Thyroid gland (tissue), 4 donors: ENCODE results near the gene CCDC187. TPM values are rescaled to one million over a fixed set of nuclear protein-coding genes. Genes with fewer than 3 reads are reported as not detected.

ENCODE experiments used
- DNase-seq, 2 donors: peaks; one replicate each; pipeline ENCODE4 v3.0.0-alpha.2; 2019
- H3K27ac ChIP-seq, 3 donors: fragments of 200-600 bp; sonication (generic); 1 replicate in 2 of 3; 2 replicates in 1 of 3; pipeline ENCODE4 v1.5.1; 2016 to 2019; ENCODE audit warnings: mild to moderate bottlenecking in 1 of 3, moderate library complexity in 1 of 3
- H3K27me3 ChIP-seq: fragments of 200-600 bp; sonication (generic); one replicate; pipeline ENCODE4 v1.5.1; 2019
- H3K36me3 ChIP-seq, 2 donors: fragments of 200-600 bp; sonication (generic); one replicate each; pipeline ENCODE4 v1.5.1; 2016 to 2019
- H3K4me1 ChIP-seq, 2 donors: fragments of 200-600 bp; sonication (generic); one replicate each; pipeline ENCODE4 v1.5.1; 2017 to 2019
- H3K4me3 ChIP-seq, 3 donors: fragments of 200-600 bp; sonication (generic); replicated peaks in 1 of 3; 1 replicate in 2 of 3; 2 replicates in 1 of 3; pipeline ENCODE4 v1.5.1; 2016; ENCODE audit warnings: mild to moderate bottlenecking in 1 of 3
- H3K9me3 ChIP-seq: fragments of 200-600 bp; sonication (generic); one replicate; pipeline ENCODE4 v1.5.1; 2017
- POLR2A ChIP-seq, 2 donors: fragments of 450-650 bp; IDR thresholded peaks; one replicate each; pipeline ENCODE4 v1.6.1; 2017; ENCODE audit warnings: antibody characterized with exemption in 2 of 2, mild to moderate bottlenecking in 2 of 2, moderate library complexity in 1 of 2
- WGBS, 2 donors: methylation state at CpG; one replicate each; pipeline ENCODE4 v1.1.5; 2017; 5-methylcytosine and 5-hydroxymethylcytosine counted together
- intact Hi-C: fragments of 100-400 bp; cut with DNase I; formaldehyde crosslinking; loops from one replicate; pipeline ENCODE4 v1.15.1; 2023
- total RNA-seq, 4 donors: library from RNA; depleted of rRNA; stranded (reverse); fragments of >200 nt; gene quantifications; one replicate each; pipeline ENCODE4 v1.2.3, GENCODE V29; 2016
- TF ChIP-seq, protein P1 (sequence below), 6 experiments: fragments of 200-600 bp in 3 of 6; fragments of 450-650 bp in 3 of 6; sonication (generic) in 3 of 6; IDR thresholded peaks; one replicate each; pipeline ENCODE4 v1.5.1; 2016 to 2019; ENCODE audit warnings: antibody characterized with exemption in 6 of 6, mild to moderate bottlenecking in 2 of 6, inconsistent platforms in 1 of 6, moderate library complexity in 1 of 6

Gene CCDC187
- total RNA-seq, 4 donors from 2014 or later = 5.2 to 9.1 (median 6.2) TPM

- no peaks in the 10 kb centered on the region for H3K27me3 ChIP-seq
- no peaks in the 10 kb centered on the region for H3K36me3 ChIP-seq
- H3K4me1 ChIP-seq = no peaks in the 10 kb centered on the region
- no peak for DNase-seq
- H3K27ac ChIP-seq = no peak overlapping the region
- H3K9me3 ChIP-seq = no peaks in the 10 kb centered on the region
- intact Hi-C loops = no loop called here
- 75 to 78% methylated on average over 16 to 23 of the region's 28 CpGs for WGBS, 2 donors
- H3K4me3 ChIP-seq = no peak overlapping the region
- no peak for TF ChIP-seq POLR2A (IDR thresholded peaks at IDR 0.05)
- TF ChIP-seq, protein P1, sequence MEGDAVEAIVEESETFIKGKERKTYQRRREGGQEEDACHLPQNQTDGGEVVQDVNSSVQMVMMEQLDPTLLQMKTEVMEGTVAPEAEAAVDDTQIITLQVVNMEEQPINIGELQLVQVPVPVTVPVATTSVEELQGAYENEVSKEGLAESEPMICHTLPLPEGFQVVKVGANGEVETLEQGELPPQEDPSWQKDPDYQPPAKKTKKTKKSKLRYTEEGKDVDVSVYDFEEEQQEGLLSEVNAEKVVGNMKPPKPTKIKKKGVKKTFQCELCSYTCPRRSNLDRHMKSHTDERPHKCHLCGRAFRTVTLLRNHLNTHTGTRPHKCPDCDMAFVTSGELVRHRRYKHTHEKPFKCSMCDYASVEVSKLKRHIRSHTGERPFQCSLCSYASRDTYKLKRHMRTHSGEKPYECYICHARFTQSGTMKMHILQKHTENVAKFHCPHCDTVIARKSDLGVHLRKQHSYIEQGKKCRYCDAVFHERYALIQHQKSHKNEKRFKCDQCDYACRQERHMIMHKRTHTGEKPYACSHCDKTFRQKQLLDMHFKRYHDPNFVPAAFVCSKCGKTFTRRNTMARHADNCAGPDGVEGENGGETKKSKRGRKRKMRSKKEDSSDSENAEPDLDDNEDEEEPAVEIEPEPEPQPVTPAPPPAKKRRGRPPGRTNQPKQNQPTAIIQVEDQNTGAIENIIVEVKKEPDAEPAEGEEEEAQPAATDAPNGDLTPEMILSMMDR (IDR thresholded peaks at IDR 0.05) = no peak
Measured at GRCh38 chr9:136255896-136256890, 47.7 kb downstream of the CCDC187 start.

DNA sequence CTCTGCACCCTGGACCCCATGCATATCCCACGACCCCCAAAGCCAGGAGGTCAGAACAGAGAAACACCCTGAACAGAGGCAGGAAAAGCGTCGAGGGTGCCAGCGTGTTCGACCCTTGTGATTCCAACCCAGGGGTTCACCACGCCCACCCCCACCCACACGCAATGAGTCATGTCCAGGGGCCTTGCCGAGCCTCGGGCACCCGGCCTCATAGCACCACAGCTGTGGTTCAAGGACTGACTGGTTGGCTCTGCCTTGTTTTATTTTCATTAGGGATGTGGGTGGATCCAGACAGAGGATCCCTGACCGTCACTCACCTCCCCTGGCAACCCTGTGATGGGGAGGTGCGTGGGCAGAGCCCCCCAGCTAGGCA, 48.7 kb downstream of the CCDC187 start:
- Histone ChIP-seq H3K4me3 (no peak overlapping the region), H3K36me3 (no peaks in the 10 kb centered on the region), H3K27ac (no peak overlapping the region), H3K9me3 (no peaks in the 10 kb centered on the region), H3K4me1 (no peaks in the 10 kb centered on the region), H3K27me3 (no peaks in the 10 kb centered on the region)
- WGBS, 2 donors = 57 to 81% methylated on average over 10 of the region's 12 CpGs
- no peak for TF ChIP-seq POLR2A (IDR thresholded peaks at IDR 0.05)
- TF ChIP-seq, protein P1 (IDR thresholded peaks at IDR 0.05) = no peak
- no peak for DNase-seq
- intact Hi-C loops = no loop called here

DNA sequence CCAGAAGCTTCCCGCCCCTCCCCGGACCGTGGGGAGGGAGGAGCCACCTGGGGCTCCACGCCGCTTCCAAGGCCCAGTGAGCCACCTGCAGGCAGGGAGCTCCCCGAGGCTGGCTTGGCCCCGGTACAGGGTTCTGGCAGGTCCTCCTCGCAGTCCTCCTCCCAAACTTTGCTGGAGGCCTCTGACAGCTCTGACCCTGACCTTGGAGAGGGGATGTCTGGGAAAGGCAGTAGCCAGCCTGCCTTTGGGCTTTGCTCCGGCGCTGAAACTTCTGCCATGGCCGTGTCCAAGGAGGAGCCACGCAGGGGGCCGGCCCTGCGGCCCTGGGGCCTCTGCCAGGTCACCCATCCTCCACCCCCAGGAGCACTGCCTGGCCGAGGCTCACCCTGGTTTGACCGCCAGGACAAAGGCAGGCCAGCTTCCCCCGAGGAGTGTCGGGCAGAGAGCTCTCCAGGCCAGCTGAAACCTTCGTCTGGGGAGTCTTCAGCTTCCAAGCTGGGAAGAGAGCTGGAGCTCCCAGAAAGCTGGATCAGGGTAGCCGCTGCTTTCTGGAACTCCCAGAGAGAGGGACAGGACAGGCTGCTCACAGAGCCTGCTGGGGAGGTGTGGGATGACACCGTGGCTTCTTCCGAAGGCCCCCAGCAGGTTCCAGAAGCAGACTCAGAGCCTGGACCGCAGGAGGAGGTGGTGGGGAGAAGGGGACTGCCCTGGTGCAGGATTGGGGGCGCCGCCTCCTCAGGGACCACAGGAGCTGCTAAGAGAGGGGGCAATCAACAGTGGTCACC, 49.3 kb downstream of the CCDC187 start:
- Histone ChIP-seq H3K9me3 (no peaks in the 10 kb centered on the region), H3K36me3 (no peaks in the 10 kb centered on the region), H3K27me3 (no peaks in the 10 kb centered on the region), H3K4me1 (no peaks in the 10 kb centered on the region), H3K27ac (no peak overlapping the region), H3K4me3 (no peak overlapping the region)
- no peak for DNase-seq
- intact Hi-C loops = no loop called here
- WGBS, 2 donors = 73 to 84% methylated on average over 12 to 15 of the region's 25 CpGs
- TF ChIP-seq, protein P1 (IDR thresholded peaks at IDR 0.05) = no peak
- no peak for TF ChIP-seq POLR2A (IDR thresholded peaks at IDR 0.05)

GRCh38 chr9:136253246-136254130, 50.4 kb downstream of the CCDC187 start:
- 85 to 89% methylated on average over 13 to 16 of the region's 32 CpGs for whole genome bisulfite sequencing, 2 donors
- TF ChIP-seq, protein P1 (IDR thresholded peaks at IDR 0.05) = no peak
- no peak for TF ChIP-seq POLR2A (IDR thresholded peaks at IDR 0.05)
- Histone ChIP-seq H3K36me3 (no peaks in the 10 kb centered on the region), H3K27me3 (no peaks in the 10 kb centered on the region), H3K4me1 (no peaks in the 10 kb centered on the region), H3K9me3 (no peaks in the 10 kb centered on the region), H3K4me3 (no peak overlapping the region), H3K27ac (no peak overlapping the region)
- intact Hi-C loops = no loop called here
- DNase-seq = no peak
